GM12875 (cell line): ENCODE data around the gene SCFD2.
"Not testable (repeated sequence)": the region's sequence is repeated elsewhere in the genome, so short reads cannot be mapped to it uniquely, and the experiment has no call there.

Experiments
- H3K4me3 ChIP-seq: one replicate; pipeline ENCODE4 v1.5.1; 2011; ENCODE audit warnings: low read depth, low read length, control low read depth
- TF ChIP-seq, protein P1 (sequence below): IDR thresholded peaks from 2 replicates; pipeline ENCODE4 v1.5.1; 2011; ENCODE audit warnings: low read depth, mild to moderate bottlenecking, control low read depth, inconsistent platforms, low read length, moderate library complexity, borderline replicate concordance; ENCODE audit not compliant: insufficient read depth

The SCFD2 gene

DNA sequence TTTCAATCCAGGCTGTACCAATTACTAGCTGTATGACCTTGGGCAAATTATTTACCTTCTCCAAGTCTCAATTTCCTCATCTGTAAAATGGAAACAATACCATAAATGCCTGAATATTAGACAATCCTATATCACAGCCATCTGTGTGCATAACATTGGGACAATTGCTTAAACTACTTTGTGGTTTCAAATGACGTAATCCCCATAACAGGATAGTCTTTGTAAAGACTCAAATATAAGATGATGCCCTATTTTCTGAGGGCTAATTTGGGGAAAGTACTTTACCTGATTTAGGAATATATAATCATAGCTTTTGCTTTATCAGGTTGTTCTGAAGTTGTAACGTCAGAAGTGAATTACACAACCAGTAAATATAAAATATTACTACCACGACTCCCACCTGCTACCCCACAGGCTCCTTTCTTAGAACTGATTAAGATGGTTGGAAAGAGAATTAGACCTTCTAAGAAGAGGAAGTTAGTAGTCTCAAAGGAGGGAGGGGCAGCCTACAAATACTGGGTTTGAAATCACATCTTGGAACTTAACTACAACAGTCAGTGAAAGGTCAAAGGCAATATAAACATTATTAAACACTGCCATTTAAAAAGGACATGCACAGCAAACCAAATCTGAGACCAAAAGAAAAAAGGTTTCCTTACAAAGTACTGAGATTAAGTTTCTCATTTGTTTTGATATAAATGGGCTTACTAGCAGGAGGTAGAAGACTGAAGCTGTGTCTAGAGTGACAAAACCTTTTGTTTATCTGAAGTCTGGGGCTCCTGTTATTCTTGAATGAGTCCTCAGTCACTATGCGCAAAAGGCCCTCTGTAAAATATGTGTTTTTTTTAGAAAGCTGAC, 215.0 kb downstream of the SCFD2 start:
- H3K4me3 ChIP-seq = no peak overlapping the region
- TF ChIP-seq, protein P1, sequence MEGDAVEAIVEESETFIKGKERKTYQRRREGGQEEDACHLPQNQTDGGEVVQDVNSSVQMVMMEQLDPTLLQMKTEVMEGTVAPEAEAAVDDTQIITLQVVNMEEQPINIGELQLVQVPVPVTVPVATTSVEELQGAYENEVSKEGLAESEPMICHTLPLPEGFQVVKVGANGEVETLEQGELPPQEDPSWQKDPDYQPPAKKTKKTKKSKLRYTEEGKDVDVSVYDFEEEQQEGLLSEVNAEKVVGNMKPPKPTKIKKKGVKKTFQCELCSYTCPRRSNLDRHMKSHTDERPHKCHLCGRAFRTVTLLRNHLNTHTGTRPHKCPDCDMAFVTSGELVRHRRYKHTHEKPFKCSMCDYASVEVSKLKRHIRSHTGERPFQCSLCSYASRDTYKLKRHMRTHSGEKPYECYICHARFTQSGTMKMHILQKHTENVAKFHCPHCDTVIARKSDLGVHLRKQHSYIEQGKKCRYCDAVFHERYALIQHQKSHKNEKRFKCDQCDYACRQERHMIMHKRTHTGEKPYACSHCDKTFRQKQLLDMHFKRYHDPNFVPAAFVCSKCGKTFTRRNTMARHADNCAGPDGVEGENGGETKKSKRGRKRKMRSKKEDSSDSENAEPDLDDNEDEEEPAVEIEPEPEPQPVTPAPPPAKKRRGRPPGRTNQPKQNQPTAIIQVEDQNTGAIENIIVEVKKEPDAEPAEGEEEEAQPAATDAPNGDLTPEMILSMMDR = no peak

DNA sequence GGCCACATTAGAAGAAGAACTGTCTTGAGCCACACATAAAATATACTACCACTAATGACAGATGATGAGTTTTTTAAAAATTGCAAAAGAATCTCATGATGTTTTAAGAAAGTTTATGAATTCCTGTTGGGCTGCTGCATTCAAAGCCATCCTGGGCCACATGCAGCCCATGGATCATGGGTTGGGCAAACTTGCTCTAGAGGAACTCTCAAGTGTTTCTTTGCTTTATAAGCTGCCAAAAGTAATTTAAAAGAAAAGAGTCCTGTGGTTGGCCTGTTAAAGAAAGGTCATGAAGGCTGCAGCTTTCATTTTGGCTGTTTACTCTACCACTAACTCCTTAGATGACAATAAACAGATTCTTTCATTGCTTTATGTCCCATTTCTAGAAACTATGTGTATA, 218.2 kb downstream of the SCFD2 start:
- no peak overlapping the region for H3K4me3 ChIP-seq
- TF ChIP-seq, protein P1 = no peak

DNA sequence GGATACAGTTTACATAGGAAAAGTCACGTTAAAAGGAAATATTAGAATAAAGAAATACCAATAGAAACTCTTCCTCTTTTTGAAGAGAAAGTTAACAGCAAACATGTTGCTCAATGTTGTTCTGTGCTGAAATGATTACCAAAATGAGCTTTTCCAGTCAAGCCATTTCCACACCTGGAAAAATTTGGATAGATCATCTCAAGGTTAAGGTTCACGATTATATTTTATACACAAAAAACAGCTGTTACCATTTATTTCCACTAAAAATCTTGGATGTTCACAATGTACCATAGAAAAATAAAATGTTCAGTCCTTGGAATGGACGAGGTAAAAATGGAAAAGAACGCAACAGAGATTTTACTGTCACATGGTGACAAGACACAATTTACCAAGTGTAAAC, 218.7 kb downstream of the SCFD2 start:
- TF ChIP-seq, protein P1 = no peak
- H3K4me3 ChIP-seq = no peak overlapping the region

DNA sequence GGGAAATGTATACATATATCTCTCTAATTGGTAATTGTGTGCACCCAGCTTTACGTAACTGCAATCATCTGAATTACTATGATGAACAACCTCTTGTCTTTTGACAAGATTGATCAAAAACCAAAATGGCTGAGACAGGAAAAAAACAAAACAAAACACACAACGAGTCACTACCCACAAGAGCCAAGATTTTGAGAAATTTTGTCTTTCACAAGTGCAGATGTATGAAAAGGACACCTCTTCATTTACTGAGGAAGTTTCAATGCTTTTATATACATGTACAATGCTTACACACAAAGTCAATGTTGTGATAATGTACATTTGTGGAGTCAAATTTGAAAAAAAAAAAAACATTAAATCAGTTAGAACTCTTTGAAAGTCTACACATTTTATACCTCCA, 224.6 kb downstream of the SCFD2 start:
- no peak overlapping the region for H3K4me3 ChIP-seq
- TF ChIP-seq, protein P1 = no peak

DNA sequence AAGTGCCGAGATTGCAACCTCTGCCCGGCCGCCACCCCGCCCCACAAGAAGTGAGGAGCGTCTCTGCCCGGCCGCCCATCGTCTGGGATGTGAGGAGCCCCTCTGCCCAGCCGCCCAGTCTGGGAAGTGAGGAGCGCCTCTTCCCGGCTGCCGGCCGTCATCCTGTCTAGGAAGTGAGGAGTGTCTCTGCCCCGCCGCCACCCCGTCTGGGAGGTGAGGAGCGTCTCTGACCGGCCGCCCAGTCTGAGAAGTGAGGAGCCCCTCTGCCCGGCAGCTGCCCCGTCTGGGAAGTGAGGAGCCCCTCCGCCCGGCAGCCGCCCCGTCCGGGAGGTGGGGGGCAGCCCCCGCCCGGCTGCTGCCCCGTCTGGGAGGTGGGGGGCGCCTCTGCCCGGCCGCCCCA, 226.6 kb downstream of the SCFD2 start:
- H3K4me3 ChIP-seq = not testable (repeated sequence)

DNA sequence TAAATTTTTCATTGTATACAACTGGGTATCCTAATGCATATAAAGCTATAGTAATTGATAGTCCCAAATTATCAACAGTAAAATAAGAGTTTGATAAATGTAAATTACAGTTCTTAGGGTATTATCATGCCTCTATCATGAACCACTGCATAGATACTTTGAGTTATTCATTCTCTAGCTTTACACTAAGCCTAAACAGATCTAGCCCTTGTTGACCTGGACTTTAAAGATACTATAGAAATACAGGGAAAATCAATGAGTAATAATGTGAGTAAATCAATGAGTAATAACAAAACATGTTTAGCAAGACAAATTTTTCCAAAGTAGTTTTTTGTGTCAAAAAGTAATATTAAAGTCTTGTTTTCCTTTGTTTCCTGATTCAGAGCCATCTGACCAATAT, 228.4 kb downstream of the SCFD2 start:
- TF ChIP-seq, protein P1 = no peak
- no peak overlapping the region for H3K4me3 ChIP-seq

DNA sequence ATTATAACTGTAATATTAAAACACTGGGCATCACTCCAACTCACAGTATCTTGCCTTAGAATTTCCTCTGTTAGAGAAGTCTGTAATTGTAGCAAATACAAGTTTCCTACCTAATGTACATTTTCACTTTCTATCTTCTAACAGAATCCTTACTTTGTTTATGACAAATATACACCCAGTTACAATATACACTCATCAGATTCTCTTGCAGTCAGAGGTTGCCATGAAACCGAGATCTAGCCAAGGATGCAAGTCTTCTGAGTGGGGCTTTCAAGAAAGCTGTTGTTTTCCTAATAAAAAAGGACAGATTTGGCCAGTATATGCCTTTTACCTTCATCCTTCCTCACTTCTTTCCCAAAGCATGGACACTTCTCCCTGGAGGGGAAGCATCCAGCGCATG, 228.9 kb downstream of the SCFD2 start:
- no peak overlapping the region for H3K4me3 ChIP-seq
- TF ChIP-seq, protein P1 = no peak
